Fibroblast of lung (primary cell): ENCODE data around the gene ENDOD1. TPM values are rescaled to one million over a fixed set of nuclear protein-coding genes. Genes with fewer than 3 reads are reported as not detected.

ENCODE experiments used
- DNase-seq, 2 donors: peaks; one replicate each; pipeline versions ENCODE4 v3.0.0 to v3.0.0-alpha.2; 2010; ENCODE audit warnings: low read depth in 2 of 2
- H2AFZ ChIP-seq: 2 replicates; pipeline ENCODE4 v1.5.1; 2012; ENCODE audit warnings: low read length, control low read depth, inconsistent platforms
- H3K27ac ChIP-seq: 2 replicates; pipeline ENCODE4 v1.5.1; 2011; ENCODE audit warnings: low read length, control low read depth; ENCODE audit not compliant: insufficient read depth
- H3K27me3 ChIP-seq: 2 replicates; pipeline ENCODE4 v1.5.1; 2011; ENCODE audit warnings: mild to moderate bottlenecking, low read length; ENCODE audit not compliant: control insufficient read depth, insufficient read depth
- H3K36me3 ChIP-seq: 2 replicates; pipeline ENCODE4 v1.5.1; 2011; ENCODE audit warnings: low read length; ENCODE audit not compliant: control insufficient read depth, insufficient read depth
- H3K4me1 ChIP-seq: 2 replicates; pipeline ENCODE4 v1.5.1; 2011; ENCODE audit warnings: low read length; ENCODE audit not compliant: control insufficient read depth, insufficient read depth; ENCODE audit errors: extremely low read depth
- H3K4me2 ChIP-seq: 2 replicates; pipeline ENCODE4 v1.5.1; 2011; ENCODE audit warnings: low read length, control low read depth; ENCODE audit not compliant: insufficient read depth; ENCODE audit errors: extremely low read depth
- H3K4me3 ChIP-seq, 4 experiments: fragments of 200-600 bp in 1 of 4; sonication (generic) in 1 of 4; replicated peaks in 1 of 4; 2 replicates each; pipeline ENCODE4 v1.5.1; 2011 to 2016; ENCODE audit warnings: low read length in 4 of 4, low read depth in 3 of 4, mild to moderate bottlenecking in 3 of 4, control low read depth in 2 of 4, inconsistent platforms in 1 of 4, mixed read lengths in 1 of 4; ENCODE audit not compliant: insufficient read depth in 1 of 4; ENCODE audit errors: control extremely low read depth in 1 of 4
- H3K79me2 ChIP-seq: 2 replicates; pipeline ENCODE4 v1.5.1; 2012; ENCODE audit warnings: mild to moderate bottlenecking, low read length, inconsistent platforms; ENCODE audit not compliant: control insufficient read depth, insufficient read depth
- H3K9ac ChIP-seq: 2 replicates; pipeline ENCODE4 v1.5.1; 2011; ENCODE audit warnings: mild to moderate bottlenecking, low read length, control low read depth; ENCODE audit not compliant: insufficient read depth
- H3K9me3 ChIP-seq: 2 replicates; pipeline ENCODE4 v1.5.1; 2012; ENCODE audit warnings: low read depth, low read length; ENCODE audit not compliant: control insufficient read depth, insufficient read depth
- H4K20me1 ChIP-seq: 2 replicates; pipeline ENCODE4 v1.5.1; 2011; ENCODE audit warnings: low read length; ENCODE audit not compliant: control insufficient read depth, insufficient read depth; ENCODE audit errors: extremely low read depth
- CTCF ChIP-seq, 2 donors: IDR thresholded peaks in 1 of 2; conservative IDR thresholded peaks in 1 of 2; 1 replicate in 1 of 2; 2 replicates in 1 of 2; pipeline ENCODE4 v1.5.1; 2011 to 2012; ENCODE audit warnings: low read length in 2 of 2, control low read depth in 1 of 2, inconsistent platforms in 1 of 2, low read depth in 1 of 2, mild to moderate bottlenecking in 1 of 2
- EZH2 ChIP-seq: IDR thresholded peaks from 2 replicates; pipeline ENCODE4 v1.5.1; 2012; ENCODE audit warnings: low read length, control low read depth, mild to moderate bottlenecking; ENCODE audit errors: missing control alignments
- polyA plus RNA-seq, 2 donors: library from polyadenylated mRNA; depleted of rRNA in 1 of 2; stranded (reverse) in 1 of 2; unstranded in 1 of 2; fragments of >200 nt; gene quantifications; 2 replicates each; pipeline ENCODE4 v1.2.1, GENCODE V29; 2011 to 2012; ENCODE audit warnings: missing spikeins in 1 of 2
- total RNA-seq: library from RNA; depleted of rRNA; stranded (reverse); fragments of >200 nt; gene quantifications from 2 replicates; pipeline ENCODE4 v1.2.1, GENCODE V29; 2014

Gene ENDOD1
- total and polyA plus RNA-seq, 2 donors (not counting 1 experiment from before 2014, with no cell fraction given): 33.4 to 50.8 TPM

- H3K36me3 ChIP-seq: no peaks in the 10 kb centered on the region
- H3K9me3 ChIP-seq: no peaks in the 10 kb centered on the region
- H3K27me3 ChIP-seq: no peaks in the 10 kb centered on the region
- no peak overlapping the region for H3K27ac ChIP-seq
- TF ChIP-seq EZH2 (no peak), CTCF (conservative IDR thresholded peaks at IDR 0.05 in 1 of 2, IDR thresholded peaks at IDR 0.05 in 1 of 2; ENCODE audit: low read depth in 1 of 2, low read length in 2 of 2) (no peak)
- no peaks in the 10 kb centered on the region for H4K20me1 ChIP-seq
- no peak for DNase-seq
- no peaks in the 10 kb centered on the region for H3K79me2 ChIP-seq
- H3K4me2 ChIP-seq: no peak overlapping the region
- H3K9ac ChIP-seq: no peak overlapping the region
- no peak overlapping the region for H2AFZ ChIP-seq
- no peaks in the 10 kb centered on the region for H3K4me1 ChIP-seq
- H3K4me3 ChIP-seq: no peak overlapping the region
Observed at GRCh38 chr11:95101935-95102334, 12.3 kb downstream of the ENDOD1 start.

DNA sequence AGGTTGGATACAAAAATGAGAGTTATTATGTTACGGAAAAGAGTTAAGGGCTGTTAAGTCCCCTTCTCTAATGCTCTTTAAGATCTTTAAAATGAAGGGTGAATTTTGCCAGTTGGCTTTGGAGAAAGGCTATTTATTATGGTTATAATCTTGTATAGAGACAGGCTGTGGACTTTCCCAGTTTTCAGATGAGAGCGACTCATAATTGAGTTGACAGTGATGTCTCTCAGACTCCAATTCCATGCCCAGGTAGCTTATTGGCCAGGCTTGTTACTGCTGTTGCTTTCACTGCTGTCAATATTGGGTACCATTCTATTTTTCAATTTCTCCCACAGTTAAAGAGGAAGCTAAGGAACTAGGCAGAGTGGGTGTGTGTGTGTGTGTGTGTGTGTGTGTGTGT, 13.1 kb downstream of the ENDOD1 start:
- TF ChIP-seq CTCF (conservative IDR thresholded peaks at IDR 0.05 in 1 of 2, IDR thresholded peaks at IDR 0.05 in 1 of 2; ENCODE audit: low read depth in 1 of 2, low read length in 2 of 2) (no peak), EZH2 (no peak)

DNA sequence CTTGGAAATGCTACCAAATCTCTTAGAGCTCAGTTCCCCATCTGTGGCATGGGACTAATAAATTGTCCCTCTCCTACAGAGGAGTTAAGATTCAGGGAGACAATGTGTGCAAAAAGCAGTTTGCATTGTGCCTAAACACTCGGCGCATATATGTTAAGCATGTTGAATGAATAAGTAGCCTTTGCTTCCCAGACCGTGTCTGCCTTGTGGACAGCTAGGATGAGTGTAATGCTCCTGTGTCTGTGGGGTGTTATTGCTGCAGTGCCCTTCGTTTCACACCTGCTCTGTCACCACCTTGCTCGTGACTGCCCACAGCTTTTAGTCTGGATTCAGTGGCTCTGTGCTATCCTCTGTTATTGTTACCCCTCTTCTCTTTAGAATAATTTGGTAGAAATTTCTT, 14.1 kb downstream of the ENDOD1 start:
- Histone ChIP-seq H3K4me2 (no peak overlapping the region), H3K4me3 (no peak overlapping the region), H3K4me1 (peaks cover 2% of the 10 kb centered on the region), H4K20me1 (no peaks in the 10 kb centered on the region), H2AFZ (no peak overlapping the region), H3K9ac (no peak overlapping the region), H3K36me3 (no peaks in the 10 kb centered on the region), H3K79me2 (no peaks in the 10 kb centered on the region), H3K9me3 (no peaks in the 10 kb centered on the region), H3K27me3 (no peaks in the 10 kb centered on the region), H3K27ac (no peak overlapping the region)
- DNase-seq: no peak
- TF ChIP-seq EZH2 (no peak), CTCF (conservative IDR thresholded peaks at IDR 0.05 in 1 of 2, IDR thresholded peaks at IDR 0.05 in 1 of 2; ENCODE audit: low read depth in 1 of 2, low read length in 2 of 2) (no peak)

More for the DNA sequence above, 13.1 kb downstream of the ENDOD1 start:
- DNase-seq: no peak
- no peak overlapping the region for H3K4me2 ChIP-seq
- no peaks in the 10 kb centered on the region for H3K79me2 ChIP-seq
- H3K27ac ChIP-seq: no peak overlapping the region
- no peaks in the 10 kb centered on the region for H3K4me1 ChIP-seq
- no peak overlapping the region for H2AFZ ChIP-seq
- no peak overlapping the region for H3K4me3 ChIP-seq
- no peak overlapping the region for H3K9ac ChIP-seq
- no peaks in the 10 kb centered on the region for H3K36me3 ChIP-seq
- H3K9me3 ChIP-seq: no peaks in the 10 kb centered on the region
- H3K27me3 ChIP-seq: no peaks in the 10 kb centered on the region
- no peaks in the 10 kb centered on the region for H4K20me1 ChIP-seq
